Measurements from ENCODE around the gene HAND2.

DNA sequence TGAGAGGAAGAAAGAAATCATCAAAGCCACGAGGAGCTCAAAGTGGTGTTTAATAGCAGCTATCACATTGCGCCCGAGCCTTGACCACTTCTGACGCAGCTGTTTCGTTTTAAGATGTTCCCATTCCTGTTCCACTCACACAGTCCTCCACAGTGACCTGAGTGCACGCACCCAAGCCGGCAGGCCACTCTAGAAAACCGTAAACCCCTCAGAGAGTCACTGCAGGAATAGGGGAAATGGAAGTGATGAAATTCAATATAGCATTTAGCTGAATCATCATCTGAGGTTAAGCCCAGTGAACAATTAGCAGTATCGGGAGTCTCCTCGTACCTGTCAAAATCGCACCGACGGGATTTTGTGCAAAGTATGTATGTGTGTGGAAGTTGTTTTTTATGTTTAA lies 17.9 kb upstream of the HAND2 start:
- TF ChIP-seq, protein P1, sequence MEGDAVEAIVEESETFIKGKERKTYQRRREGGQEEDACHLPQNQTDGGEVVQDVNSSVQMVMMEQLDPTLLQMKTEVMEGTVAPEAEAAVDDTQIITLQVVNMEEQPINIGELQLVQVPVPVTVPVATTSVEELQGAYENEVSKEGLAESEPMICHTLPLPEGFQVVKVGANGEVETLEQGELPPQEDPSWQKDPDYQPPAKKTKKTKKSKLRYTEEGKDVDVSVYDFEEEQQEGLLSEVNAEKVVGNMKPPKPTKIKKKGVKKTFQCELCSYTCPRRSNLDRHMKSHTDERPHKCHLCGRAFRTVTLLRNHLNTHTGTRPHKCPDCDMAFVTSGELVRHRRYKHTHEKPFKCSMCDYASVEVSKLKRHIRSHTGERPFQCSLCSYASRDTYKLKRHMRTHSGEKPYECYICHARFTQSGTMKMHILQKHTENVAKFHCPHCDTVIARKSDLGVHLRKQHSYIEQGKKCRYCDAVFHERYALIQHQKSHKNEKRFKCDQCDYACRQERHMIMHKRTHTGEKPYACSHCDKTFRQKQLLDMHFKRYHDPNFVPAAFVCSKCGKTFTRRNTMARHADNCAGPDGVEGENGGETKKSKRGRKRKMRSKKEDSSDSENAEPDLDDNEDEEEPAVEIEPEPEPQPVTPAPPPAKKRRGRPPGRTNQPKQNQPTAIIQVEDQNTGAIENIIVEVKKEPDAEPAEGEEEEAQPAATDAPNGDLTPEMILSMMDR (IDR thresholded peaks at IDR 0.05), result no peak
- TF ChIP-seq POLR2A (IDR thresholded peaks at IDR 0.05), result no peak

Measured in adrenal gland (tissue), 5 donors.